GM21423 (cell line): ENCODE data around the gene PFN1.

ENCODE experiments used
- ATAC-seq: cut with Tn5 transposase; IDR thresholded peaks from one replicate; pipeline ENCODE4 v1.9.1; 2021; ENCODE audit warnings: mild to moderate bottlenecking, moderate library complexity; ENCODE audit not compliant: unreplicated experiment

PFN1 gene

GRCh38 chr17:4948166-4948930 lies at the start of gene PFN1:
Gene PFN1 (minus strand): TSS chr17:4948530. CDS start chr17:4948394, 136 bp downstream.
- peak; percentile 9 for ATAC-seq

GRCh38 chr17:4997302-4998026 lies 49.1 kb upstream of the PFN1 start, which contains the start of the genes INCA1 and KIF1C:
Gene INCA1 (minus strand): TSS chr17:4997522. CDS start chr17:4994437, 3,085 bp downstream.
Gene KIF1C (plus strand): TSS chr17:4997950. CDS start chr17:5000247, 2,297 bp downstream.
- ATAC-seq, result peak; percentile 84

GRCh38 chr17:4994081-4994595 lies 45.8 kb upstream of the PFN1 start:
- ATAC-seq, result no peak

- peak; percentile 6 for ATAC-seq
These were observed 39.6 kb upstream of the PFN1 start for GRCh38 chr17:4987767-4988567.

- peak; percentile 65 for ATAC-seq
These were observed 38.8 kb upstream of the PFN1 start, which contains the start of gene CAMTA2 for GRCh38 chr17:4986951-4987766. Gene CAMTA2 (minus strand): TSS chr17:4987675. CDS start chr17:4986222, 1,453 bp downstream.

- no peak for ATAC-seq
These were observed 38.1 kb upstream of the PFN1 start for GRCh38 chr17:4986403-4986802.

- no peak for ATAC-seq
These were observed 34.0 kb upstream of the PFN1 start for GRCh38 chr17:4982305-4982704.

GRCh38 chr17:4980644-4981216 lies 32.4 kb upstream of the PFN1 start:
- no peak for ATAC-seq

GRCh38 chr17:4978726-4979125 lies 30.4 kb upstream of the PFN1 start:
- ATAC-seq, result no peak

- ATAC-seq, result no peak
These were observed 25.9 kb upstream of the PFN1 start for GRCh38 chr17:4974115-4974670.

- ATAC-seq, result no peak
These were observed 25.2 kb upstream of the PFN1 start for GRCh38 chr17:4973256-4974114.

GRCh38 chr17:4972752-4973151 lies 24.4 kb upstream of the PFN1 start:
- no peak for ATAC-seq

- ATAC-seq, result no peak
These were observed 24.0 kb upstream of the PFN1 start for GRCh38 chr17:4972322-4972721.

- ATAC-seq, result no peak
These were observed 23.5 kb upstream of the PFN1 start for GRCh38 chr17:4971826-4972225.

GRCh38 chr17:4970273-4970672 lies 21.9 kb upstream of the PFN1 start:
- no peak for ATAC-seq

GRCh38 chr17:4969551-4970173 lies 21.3 kb upstream of the PFN1 start:
- no peak for ATAC-seq

- no peak for ATAC-seq
These were observed 20.8 kb upstream of the PFN1 start for GRCh38 chr17:4969047-4969550.
